Stimulated activated CD8-positive, alpha-beta memory T cell treated with anti-CD3 and anti-CD28 coated beads, Interleukin-2, amount 100 ng/mL, for 48 hours (primary cell): Measurements from ENCODE around the gene NFIA.
"Not testable (repeated sequence)": the region's sequence is repeated elsewhere in the genome, so short reads cannot be mapped to it uniquely, and the experiment has no call there.

ENCODE experiments used
- DNase-seq, 2 donors: peaks; one replicate each; pipeline ENCODE4 v3.0.0-alpha.2; 2020; ENCODE audit warnings: low read depth in 2 of 2

NFIA gene

DNA sequence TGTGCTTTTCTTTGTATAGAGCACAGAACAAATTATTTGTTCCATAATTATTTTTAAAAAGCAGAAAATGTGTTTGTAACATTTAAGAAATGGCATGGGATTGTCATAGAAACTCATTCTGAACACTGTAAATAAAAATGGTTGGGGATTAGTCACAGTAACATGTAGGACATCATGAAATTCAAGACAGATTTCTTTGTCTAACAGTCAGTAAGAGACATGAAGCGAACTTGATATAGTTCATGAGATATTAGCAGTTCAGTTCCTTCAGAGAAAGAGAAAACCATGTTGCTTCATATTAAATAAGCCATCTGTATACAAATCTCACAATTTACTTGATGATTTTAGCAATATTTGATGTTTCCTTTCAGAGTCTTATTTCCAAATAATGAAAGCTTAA, 19.7 kb downstream of the NFIA start:
- DNase-seq: no peak

DNA sequence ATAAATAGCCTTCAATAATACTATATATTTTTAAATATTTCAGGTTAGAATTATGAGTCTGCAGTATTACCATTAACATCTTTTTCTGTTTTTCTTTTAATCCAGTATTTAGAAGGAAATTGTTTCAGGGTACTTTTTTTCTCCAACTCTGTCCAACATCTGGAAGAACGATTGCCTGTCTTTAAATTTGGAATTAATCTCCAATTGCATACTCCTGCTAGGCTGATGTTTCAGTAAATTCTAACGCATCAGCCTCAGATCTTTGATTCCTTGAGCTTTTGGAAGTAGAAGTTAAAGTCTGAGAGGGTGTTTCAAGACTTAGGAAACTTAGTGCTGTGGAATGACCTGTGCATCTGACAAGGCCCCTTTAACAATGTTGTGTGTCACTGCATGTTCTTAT, 20.3 kb downstream of the NFIA start:
- no peak for DNase-seq

DNA sequence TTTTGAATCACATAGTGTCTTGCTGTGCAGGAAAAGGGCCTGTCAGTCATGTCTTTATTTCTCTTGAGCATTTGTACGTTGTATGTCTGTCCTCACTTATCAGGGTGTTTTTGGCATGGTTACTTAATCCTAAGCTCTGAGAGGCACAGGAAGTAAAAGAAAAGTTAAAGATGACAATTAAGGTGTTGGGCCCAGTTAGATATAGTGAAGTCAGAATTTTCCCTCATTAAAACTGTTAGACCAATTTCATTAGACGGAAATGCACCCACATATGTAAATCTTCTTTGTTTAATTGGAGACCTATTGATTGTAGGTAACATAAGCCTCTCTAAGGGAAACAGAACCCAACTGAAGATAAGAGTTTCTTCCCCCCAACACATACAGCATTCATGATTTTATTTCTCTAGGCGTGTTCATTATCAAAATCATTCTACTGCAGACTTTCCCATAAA, 21.9 kb downstream of the NFIA start:
- DNase-seq: no peak

DNA sequence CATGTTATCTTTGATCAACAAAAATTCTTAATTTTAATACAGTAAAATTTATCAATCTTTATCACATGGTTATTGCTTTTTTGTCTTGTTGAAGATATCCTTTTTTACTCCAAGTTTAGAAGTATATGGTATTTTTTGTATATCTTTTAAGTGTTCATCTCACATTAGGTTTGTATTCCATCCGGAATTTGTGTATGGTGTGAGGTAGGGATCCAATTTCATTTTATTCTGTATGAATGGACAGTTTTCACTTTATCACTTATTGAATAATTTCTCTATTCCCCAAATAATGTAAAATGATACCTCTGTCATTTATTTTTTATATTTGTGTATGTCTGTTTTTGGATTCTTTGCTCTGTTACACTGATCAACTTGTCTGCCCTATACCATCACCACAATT, 25.3 kb downstream of the NFIA start:
- no peak for DNase-seq

DNA sequence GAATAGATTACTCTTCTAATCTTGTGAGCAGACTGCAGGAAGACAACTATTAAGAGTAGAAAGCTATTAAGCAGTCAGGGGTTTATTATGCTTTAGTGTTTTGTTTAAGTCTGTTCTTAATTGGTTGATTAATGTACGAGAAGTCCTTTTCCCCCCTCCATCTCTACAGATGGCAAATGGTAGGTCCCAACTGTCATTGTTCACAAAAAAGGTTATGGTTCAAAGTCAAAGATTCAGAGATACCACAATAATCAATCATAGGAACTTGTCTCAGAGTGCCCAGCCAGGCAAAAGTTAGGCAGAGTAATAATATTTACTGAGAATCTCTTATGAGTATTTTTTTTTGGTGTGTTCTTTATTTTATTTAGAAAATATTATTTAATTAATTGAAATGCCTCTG, 26.8 kb downstream of the NFIA start:
- DNase-seq: no peak

DNA sequence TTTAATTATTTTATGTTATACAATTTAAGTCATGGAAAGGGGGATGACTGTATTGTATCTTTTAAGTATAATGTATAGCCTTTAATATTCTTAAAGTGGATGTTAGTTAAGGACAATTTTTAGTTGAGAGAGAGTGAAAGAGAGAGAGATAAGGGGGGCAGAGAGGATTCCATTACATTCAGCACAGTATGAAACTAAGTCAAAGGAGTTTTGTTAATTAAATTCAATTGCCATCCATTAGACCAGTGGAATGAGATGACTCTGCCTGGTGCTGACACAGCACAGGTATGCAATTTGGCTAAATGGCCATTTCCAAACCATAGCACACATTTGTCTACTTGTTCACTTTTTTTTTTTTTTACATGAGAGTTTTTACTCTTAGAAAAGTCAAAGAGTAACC, 27.5 kb downstream of the NFIA start:
- DNase-seq: no peak

DNA sequence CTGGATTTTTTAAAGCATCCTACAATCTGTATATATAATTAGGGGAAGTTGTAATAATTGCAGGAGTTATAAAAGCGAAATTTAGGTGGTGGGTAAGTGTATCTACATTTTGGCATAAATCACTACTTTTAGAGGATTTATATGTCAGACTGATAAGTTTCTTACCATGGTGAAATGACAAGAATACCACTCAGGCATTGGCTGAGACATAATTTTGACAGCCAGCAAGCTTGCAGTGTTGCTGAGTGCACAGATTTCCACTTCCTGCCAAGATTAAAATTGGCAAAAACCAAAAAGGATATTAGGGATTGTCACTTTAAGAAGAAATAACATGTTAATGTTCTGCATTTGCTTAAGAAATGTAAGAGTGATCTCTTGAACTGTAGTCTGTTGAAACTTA, 28.2 kb downstream of the NFIA start:
- no peak for DNase-seq

DNA sequence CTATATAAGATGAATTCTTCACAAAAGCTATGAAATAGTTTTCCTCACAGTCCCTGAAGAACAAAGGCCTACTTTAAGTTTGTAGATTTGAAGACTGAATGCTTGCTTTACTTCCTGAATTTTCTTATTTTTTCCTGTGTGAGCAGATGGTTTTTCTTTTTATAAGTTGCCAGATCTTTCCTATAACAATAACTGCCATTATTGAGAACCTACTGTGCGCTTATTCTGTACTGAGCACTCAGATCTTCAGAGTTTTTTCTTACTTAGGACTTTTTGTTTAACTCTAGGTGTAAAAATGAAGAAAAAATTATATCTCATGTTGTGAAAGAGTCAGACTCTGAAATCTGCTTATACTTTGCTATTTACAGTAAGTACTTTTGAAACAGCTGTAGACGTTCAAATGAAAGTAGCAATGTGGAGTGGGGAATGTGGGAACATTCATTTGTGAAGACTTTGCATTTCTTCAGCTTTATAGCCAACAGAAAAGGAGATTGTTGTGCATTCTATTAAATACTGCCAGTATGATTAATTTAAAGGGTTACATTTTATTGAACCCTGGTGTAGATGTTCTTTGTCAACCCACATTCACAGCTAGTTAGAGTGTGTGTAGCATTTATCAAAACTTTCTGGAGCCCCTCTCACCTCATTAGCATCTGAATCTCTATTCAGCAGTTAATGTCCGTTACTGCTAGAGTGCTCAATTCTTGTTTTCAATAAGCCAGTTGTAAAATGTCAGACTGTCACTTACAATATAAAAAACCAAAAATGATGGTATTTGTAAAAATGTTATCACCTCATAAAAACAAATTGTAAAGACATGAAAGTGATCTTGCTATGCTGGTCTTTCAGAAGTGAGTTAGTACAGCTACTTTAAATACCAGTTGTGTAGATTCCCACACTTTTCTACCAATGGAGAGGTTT, 29.0 kb downstream of the NFIA start:
- no peak for DNase-seq

DNA sequence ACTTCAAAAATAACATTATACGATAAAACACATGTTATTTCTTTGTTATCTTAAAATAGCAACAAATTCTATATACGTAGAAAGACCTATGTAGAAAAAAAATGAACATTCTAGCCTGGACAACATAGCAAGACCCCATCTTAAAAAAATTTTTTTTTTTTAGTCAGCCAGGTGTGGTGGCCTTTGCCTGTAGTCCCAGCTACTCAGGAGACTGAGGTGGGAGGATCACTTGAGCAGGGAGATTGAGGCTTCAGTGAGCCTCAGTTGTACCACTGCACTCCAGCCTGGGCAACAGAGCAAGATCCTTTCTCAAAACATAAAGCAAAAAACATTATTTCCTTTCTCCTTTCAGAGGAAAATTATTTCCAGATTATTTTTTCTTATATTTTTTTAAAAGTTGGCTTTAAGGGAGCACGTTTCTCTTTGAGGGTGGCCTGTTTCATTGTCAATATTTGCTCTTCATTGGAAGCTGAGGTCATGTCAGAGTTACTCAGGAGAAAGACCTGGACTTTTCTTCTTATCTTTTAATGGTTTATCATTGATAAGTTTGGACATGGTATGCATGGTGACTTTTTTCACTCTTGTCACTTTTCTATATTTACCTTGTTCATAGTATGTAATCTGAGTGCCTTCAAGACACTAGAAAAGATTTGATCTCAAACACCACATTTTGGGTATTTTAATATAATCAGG, 32.0 kb downstream of the NFIA start:
- DNase-seq: no peak

DNA sequence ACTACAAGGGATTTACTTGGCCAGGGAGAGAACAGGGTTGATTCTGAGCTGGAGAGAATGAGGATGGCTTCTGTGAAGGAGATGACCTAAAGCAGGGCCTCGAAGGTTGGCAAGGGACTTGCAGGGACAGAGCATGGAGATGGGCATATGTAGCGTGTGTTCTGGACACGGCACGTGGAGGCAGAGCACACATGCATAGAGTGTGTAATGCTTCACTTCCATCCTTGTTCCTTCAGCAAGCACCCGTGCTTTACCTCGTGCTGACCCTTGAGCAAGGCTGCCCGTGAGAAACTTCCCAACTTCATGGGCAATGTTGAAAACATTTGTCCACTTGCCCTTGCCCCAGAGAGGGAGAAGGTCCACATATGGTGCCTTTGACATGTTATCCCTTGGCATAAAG, 33.1 kb downstream of the NFIA start:
- DNase-seq: no peak

DNA sequence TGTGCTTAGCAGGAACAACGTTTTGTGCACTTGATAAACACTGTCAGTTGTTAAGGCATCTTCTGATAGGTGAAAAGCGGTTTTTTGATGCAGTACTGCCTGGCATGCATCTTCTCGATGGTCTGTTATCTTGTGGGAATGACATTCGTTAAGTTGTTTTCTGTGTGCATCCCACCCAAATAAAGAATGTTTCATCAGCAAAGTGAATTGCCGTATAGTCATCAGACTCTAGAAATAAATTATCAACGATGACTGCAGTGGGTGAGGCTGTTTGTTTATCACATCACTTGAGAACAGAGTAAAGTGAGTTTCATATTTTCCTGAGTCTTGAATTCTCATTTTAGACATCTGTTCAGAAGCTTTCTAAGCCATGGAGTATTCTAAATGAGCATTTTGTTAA, 34.1 kb downstream of the NFIA start:
- no peak for DNase-seq

DNA sequence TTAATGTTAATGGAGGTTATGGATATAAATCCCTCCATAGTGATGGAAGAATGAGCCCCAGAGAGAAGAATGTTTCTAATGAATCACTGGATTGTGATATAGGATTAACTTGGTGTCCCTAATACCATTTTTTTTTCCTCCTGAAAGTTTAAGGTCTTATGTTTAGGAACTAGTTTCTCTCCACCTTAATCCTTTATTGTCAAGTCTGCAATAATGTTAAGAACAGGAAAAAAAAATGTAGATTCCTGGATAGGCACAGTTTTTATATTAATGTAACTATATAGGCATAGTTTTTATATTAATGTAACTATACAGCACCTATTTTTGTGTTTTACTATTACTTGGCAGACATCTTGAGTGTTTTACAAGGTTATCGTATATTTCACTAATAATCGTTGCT, 34.9 kb downstream of the NFIA start:
- no peak for DNase-seq

DNA sequence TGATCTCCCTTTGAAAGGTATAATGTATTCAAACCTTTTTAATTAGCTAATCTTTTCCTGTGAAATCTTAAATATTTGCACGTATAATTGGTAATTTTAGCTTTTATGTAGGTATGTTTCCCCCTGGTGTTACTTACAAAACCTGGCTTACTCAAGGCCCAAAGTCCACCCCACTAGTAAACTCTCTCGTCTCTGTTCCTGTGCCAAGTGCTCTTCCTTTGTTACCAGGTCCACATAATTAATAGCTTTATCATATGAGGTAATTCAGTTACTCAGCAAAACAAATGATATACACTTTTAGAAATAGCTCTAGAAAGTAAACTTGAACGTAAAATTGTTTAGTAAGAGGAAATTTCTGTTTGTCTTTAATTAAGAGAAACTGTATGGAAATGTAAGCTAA, 36.7 kb downstream of the NFIA start:
- no peak for DNase-seq

DNA sequence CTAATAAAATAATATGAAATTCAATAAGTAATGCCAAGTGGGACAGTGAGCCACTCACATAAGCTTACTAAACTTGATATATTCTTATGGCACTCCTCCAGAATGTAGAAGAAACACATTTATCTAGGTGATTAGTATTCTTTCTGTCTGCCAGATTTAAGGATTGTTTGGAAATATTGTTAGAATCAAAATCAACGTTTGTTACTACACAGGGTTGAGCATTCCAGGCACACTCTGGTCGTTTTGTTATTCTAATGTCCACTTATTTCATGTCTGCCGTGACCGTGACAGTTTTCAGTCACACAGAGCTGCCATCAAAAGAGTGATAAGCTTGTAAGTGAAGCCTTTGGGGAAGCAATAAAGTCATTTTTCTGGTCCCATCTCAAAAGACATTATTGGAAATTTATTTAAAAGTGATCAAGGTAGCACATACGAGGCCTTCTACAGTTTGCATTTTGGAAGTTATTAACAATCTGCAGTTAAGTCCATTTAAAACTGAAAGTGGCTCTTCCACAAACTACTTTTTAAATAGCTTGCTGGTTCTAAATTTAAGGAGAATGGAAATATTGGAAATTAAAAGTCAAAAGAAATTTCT, 38.0 kb downstream of the NFIA start:
- no peak for DNase-seq

DNA sequence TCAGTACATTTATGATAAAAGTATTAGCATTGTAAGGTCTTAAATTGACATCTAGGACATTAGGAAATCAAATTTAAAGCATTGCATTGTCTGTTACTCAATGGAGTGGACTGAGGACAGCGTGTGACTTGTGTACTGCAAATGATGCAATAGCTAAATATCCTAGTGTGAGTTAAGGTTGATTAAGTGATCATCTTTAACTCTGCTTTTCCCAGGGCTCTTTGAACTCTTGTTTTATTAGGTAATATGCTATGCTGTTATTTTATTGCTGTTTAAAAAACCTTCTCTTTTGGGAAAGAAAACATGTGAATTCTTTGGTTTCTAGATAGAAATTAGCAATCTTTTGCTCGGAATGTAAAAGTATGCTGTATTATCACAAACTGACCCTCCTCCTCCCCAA, 38.6 kb downstream of the NFIA start:
- DNase-seq: no peak

DNA sequence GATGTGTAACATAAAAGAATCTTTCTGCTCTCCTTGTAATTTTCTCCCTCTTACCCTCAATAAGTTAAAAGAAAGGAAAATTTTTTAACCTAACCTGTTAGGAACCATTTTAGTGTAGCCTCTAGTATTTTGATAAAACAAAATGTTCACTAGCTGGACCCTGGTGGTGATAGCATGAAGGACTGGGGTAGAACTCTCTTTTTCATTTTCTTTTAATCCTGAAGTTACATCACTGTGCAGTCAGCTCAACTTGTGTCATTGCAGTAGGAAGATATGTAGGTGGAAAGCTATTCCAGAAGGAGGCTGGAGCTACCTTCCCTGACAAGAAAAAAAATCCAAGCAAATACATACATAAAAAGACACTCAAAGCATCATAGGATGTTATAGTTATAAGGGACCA, 39.3 kb downstream of the NFIA start:
- DNase-seq: no peak

DNA sequence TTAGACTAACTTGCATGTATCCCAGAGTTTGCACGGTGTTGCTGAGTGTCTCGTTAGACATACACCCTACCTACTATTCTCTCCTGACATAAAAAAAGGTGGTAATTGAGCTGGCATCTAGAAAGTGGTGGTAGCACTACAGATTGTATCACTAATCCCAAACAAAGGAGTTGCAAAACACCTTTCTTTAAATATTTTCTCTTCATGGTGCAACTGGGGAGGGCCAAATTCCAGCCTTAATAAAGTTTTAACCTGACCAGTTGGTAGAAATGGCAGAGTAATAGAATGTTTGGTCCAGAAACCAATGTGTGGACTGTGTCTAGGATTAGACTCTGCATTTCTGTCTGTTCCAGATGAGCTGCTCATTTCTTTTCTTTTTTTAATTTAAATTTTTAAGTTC, 40.0 kb downstream of the NFIA start:
- no peak for DNase-seq

DNA sequence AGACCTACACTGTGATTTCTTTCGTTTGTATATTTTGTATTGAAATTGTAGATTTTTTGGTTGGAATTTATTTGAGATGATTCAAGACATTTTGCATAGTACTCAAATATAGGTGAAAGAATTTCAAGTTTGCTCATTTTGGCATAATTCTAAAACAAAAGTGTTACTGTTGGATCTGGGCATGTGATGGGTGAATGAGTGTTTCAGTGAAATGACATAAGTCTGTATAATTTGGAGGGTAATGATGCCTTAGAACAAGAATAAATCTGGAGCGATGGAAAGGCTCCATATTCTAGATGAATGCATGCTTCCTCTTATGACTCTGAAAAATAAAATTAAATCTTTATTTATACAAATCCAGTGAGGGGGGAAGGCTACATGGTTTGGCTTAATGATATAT, 41.0 kb downstream of the NFIA start:
- DNase-seq: no peak

DNA sequence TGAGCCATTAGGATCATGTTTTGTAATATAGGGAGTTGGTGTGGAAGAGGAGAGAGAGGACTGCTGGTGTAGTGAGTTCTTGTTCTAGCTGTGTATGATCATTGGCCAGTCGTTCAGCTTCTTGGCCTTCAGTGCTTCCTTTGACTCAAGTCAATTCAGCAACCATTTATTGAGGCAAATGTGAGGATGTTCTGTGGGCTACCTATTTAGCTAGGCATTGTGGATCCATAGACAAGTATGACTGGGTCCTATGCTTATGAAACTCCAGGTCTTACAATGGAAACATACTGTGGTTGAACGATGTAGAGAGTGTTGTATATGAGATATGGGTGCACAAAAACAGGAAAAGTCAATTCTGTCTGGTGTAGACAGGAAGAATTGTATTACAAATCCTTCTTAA, 41.7 kb downstream of the NFIA start:
- no peak for DNase-seq

DNA sequence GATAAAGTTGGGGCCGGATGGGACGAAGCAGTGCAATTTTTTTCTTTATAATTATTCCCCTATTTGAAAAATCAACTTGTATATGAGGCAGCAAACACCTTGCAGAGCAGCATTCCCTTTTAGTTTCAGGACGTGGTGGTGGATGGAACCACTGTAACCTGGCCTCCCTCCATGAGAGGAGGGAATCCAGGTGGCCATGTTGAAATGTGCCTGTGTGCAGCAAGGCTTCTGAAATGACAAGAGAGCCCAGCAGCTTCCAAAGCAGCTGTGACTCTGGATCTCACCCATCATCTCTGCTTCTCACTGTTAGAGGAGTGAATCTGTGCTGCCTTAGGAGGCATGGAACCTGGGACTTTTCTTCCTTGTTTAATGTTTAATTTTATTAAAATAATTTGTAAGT, 42.3 kb downstream of the NFIA start:
- no peak for DNase-seq

DNA sequence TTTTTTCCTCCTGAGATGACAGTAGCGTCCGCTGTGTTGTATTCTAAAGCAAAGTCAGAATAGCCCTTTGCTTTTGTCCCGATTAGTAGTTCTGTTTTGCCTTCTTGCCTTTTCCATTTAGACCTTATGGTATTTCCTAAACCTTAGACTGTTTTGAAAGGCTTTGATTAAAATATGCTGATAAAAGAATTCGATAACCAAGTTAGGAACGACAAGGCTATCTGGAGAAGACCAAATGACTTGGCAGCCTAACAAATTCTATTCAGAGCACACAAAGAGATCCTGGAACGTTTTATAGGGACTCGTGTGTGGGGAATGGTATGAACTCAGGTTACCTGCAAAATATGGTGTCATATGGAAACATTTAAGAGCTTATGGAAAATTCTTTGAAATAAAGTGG, 42.9 kb downstream of the NFIA start:
- no peak for DNase-seq

DNA sequence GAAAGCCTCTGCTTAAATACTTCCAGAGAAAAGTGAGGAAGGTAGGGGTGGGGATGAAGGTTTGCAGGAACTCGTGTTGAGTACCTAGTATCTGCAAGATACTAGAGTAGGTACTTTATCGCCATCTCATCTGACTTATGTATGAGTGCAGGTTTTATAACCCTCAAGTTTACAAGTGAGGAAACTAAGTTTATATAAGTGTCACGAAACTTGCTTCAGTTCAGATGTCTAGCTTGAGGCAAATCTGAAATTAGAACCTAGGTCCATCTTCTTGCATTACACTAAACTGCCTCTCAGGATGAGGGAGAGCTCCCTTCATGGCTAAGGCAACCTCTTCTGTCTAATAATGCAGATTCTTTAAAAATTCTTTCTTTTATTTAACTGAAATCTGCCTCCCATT, 43.5 kb downstream of the NFIA start:
- DNase-seq: no peak

DNA sequence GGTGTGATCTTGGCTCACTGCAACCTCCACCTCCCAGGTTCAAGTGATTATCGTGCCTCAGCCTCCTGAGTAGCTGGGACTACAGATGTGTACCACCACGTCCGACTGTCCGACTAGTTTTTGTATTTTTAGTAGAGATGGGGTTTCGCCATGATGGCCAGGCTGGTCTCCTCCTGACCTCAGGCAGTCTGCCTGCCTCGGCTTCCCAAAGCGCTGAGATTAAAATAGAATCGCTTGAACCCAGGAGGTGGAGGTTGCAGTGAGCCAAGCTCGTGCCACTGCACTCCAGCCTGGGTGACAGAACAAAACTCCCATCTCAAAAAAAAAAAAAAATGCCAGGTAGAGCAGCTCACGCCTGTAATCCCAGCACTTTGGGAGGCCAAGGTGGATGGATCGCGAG, 44.5 kb downstream of the NFIA start:
- not testable (repeated sequence) for DNase-seq
